Cardiac muscle cell (in vitro differentiated cells and primary cell): ENCODE data around the gene NPC1. TPM values are rescaled to one million over a fixed set of nuclear protein-coding genes. Genes with fewer than 3 reads are reported as not detected.
"Not testable (repeated sequence)": the region's sequence is repeated elsewhere in the genome, so short reads cannot be mapped to it uniquely, and the experiment has no call there.

Experiments
- DNase-seq, 2 donors: peaks; one replicate each; pipeline versions ENCODE4 v3.0.0 to v3.0.0-alpha.2; 2010 to 2017; ENCODE audit warnings: low read depth in 1 of 2, low spot score in 1 of 2
- H3K27ac ChIP-seq: fragments of 200-600 bp; sonication (generic); 2 replicates; pipeline ENCODE4 v1.5.1; 2016
- H3K27me3 ChIP-seq: fragments of 200-600 bp; sonication (generic); 2 replicates; pipeline ENCODE4 v1.6.0; 2016; ENCODE audit warnings: control low read depth
- H3K36me3 ChIP-seq: fragments of 200-600 bp; sonication (generic); 2 replicates; pipeline ENCODE4 v1.5.1; 2016; ENCODE audit warnings: control low read depth
- H3K4me1 ChIP-seq: fragments of 200-600 bp; sonication (generic); 2 replicates; pipeline ENCODE4 v1.8.1; 2017; ENCODE audit warnings: low read depth, mild to moderate bottlenecking, mixed run types
- H3K4me3 ChIP-seq: fragments of 200-600 bp; sonication (generic); 2 replicates; pipeline ENCODE4 v1.5.1; 2016; ENCODE audit warnings: mild to moderate bottlenecking
- H3K9me3 ChIP-seq: fragments of 200-600 bp; sonication (generic); 2 replicates; pipeline ENCODE4 v1.5.1; 2017; ENCODE audit warnings: low read depth, mild to moderate bottlenecking, control low read depth
- CTCF ChIP-seq: IDR thresholded peaks from 2 replicates; pipeline ENCODE4 v1.5.1; 2012; ENCODE audit warnings: low read depth, mild to moderate bottlenecking, low read length
- polyA plus RNA-seq: library from polyadenylated mRNA; unstranded; fragments of >200 nt; fragmentation: Nextera tagmentation; extraction: Ambion mirVana; gene quantifications from 2 replicates; pipeline ENCODE4 v1.2.1, GENCODE V29; 2016
- total RNA-seq: library from RNA; depleted of rRNA; stranded (reverse); fragments of >200 nt; gene quantifications from 2 replicates; pipeline ENCODE4 v1.2.3, GENCODE V29; 2016

Gene NPC1
- total and polyA plus RNA-seq, 2 experiments from 2014 or later: 14.1 to 25.9 TPM

- DNase-seq: no peak
These were observed 26.1 kb downstream of the NPC1 start for GRCh38 chr18:23560186-23560585.

GRCh38 chr18:23557511-23557910 is 28.8 kb downstream of the NPC1 start:
- H3K9me3 ChIP-seq, H3K27ac ChIP-seq, H3K27me3 ChIP-seq, H3K4me3 ChIP-seq, DNase-seq, H3K4me1 ChIP-seq: not testable (repeated sequence)
- H3K36me3 ChIP-seq: peaks cover 37% of the 10 kb centered on the region

More at GRCh38 chr18:23560186-23560585, 26.1 kb downstream of the NPC1 start:
- Histone ChIP-seq H3K9me3 (no peaks in the 10 kb centered on the region), H3K4me1 (no peaks in the 10 kb centered on the region), H3K4me3 (no peak overlapping the region), H3K27me3 (no peaks in the 10 kb centered on the region), H3K27ac (no peak overlapping the region), H3K36me3 (peaks cover 29% of the 10 kb centered on the region)
- no peak for TF ChIP-seq CTCF

- peaks cover 5% of the 10 kb centered on the region for H3K4me1 ChIP-seq
- H3K27me3 ChIP-seq: no peaks in the 10 kb centered on the region
- H3K9me3 ChIP-seq: no peaks in the 10 kb centered on the region
- no peak overlapping the region for H3K27ac ChIP-seq
- no peak for TF ChIP-seq CTCF
- peaks cover 31% of the 10 kb centered on the region for H3K36me3 ChIP-seq
- no peak overlapping the region for H3K4me3 ChIP-seq
- DNase-seq: no peak
These were observed 30.0 kb downstream of the NPC1 start for GRCh38 chr18:23556145-23556780.

- no peak for TF ChIP-seq CTCF
- no peak overlapping the region for H3K27ac ChIP-seq
- H3K4me3 ChIP-seq: no peak overlapping the region
- peaks cover 23% of the 10 kb centered on the region for H3K36me3 ChIP-seq
- H3K4me1 ChIP-seq: peaks cover 11% of the 10 kb centered on the region
- H3K27me3 ChIP-seq: no peaks in the 10 kb centered on the region
- DNase-seq: no peak
- no peaks in the 10 kb centered on the region for H3K9me3 ChIP-seq
These were observed 32.4 kb downstream of the NPC1 start for GRCh38 chr18:23553887-23554286.

GRCh38 chr18:23552505-23552904 is 33.8 kb downstream of the NPC1 start:
- no peak for DNase-seq
- Histone ChIP-seq H3K27me3 (no peaks in the 10 kb centered on the region), H3K36me3 (peaks cover 23% of the 10 kb centered on the region), H3K4me3 (no peak overlapping the region), H3K27ac (no peak overlapping the region), H3K4me1 (peaks cover 11% of the 10 kb centered on the region), H3K9me3 (no peaks in the 10 kb centered on the region)
- no peak for TF ChIP-seq CTCF

GRCh38 chr18:23551978-23552377 is 34.3 kb downstream of the NPC1 start:
- Histone ChIP-seq H3K36me3 (peaks cover 23% of the 10 kb centered on the region), H3K27ac (no peak overlapping the region), H3K9me3 (no peaks in the 10 kb centered on the region), H3K27me3 (no peaks in the 10 kb centered on the region), H3K4me3 (no peak overlapping the region), H3K4me1 (peaks cover 11% of the 10 kb centered on the region)
- no peak for TF ChIP-seq CTCF
- DNase-seq: no peak
